ENCODE measurements around the gene CCDC188. TPM values are rescaled to one million over a fixed set of nuclear protein-coding genes. Genes with fewer than 3 reads are reported as not detected.
"Not testable (repeated sequence)": the region's sequence is repeated elsewhere in the genome, so short reads cannot be mapped to it uniquely, and the experiment has no call there.

Gene CCDC188
- total RNA-seq, 1 donor from 2014 or later: 1.1 TPM

DNA sequence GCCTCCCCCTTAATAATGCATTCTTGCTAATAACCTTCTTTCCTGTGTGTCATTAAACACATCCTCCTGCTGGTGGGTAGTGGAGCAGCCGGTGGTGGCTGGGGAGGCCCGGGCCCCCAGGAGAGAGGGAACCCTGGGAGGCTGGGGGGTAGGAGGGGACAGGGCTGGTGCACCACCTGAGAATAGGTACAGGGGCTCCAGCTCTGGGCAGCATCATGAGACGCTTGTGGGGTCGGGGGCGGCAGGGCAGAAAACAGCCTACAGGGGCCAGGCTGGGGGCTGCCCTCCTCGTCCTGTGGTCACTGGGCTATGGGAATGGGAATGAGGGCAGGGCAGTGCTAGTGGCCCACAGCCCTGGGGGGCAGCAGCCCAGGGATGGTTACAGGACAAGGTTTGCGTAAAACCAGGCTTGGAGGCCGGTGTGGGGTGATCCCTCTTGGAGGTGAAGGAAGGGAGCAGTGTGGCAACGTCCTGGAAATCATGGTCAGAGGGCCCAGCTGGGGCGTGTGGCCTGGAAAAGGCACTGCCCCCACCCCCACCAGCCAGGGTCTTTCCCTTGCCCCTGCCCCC lies 18.5 kb upstream of the CCDC188 start:
- no peak for DNase-seq

GRCh38 chr22:20167643-20168322 lies 16.9 kb upstream of the CCDC188 start:
- DNase-seq: no peak

- no peak for DNase-seq
Measured at GRCh38 chr22:20166703-20167102, 15.8 kb upstream of the CCDC188 start.

DNA sequence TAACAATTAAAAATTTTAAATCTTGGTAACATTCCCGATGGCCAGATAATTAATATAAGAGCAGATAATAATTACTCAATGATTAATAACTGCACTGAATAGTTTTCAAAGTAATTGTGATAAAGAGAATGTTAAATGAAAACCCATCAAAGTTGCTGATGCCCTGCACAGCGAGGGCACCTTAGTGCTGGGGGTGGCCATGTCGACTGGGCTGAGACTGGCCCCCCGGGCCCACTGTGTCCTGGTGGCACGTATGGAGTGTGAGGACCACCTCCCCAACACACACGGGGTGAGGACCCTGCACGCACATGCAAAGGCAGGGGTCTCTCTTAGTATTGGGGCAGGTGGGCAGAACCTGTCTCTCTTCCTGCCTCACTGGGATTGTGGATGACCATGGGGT lies 15.1 kb upstream of the CCDC188 start:
- DNase-seq: no peak

GRCh38 chr22:20165421-20165820 lies 14.6 kb upstream of the CCDC188 start:
- DNase-seq: no peak

- no peak for DNase-seq
Measured at GRCh38 chr22:20164863-20165262, 14.0 kb upstream of the CCDC188 start.

GRCh38 chr22:20160041-20160440 lies 9.2 kb upstream of the CCDC188 start:
- no peak for DNase-seq

DNA sequence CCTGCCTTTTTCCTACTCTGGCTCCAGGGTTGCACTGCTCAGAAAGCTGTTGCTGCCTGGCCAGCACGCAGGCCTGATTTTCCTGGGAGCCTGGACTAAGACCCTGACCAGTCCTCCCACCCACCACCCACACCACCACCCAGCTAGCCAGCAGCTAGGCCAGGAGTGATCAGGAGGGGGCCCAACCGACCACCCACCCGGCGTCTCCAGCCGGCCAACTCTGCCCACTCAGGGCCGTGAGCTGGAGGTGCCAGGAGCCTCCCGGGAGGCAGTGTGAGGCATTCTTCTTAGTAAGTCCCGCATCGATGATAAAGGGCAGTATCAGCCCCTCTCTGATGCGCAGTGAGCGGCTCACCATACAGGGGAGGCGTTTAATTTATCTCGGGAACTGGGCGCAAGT lies 8.7 kb upstream of the CCDC188 start:
- DNase-seq: not testable (repeated sequence)

DNA sequence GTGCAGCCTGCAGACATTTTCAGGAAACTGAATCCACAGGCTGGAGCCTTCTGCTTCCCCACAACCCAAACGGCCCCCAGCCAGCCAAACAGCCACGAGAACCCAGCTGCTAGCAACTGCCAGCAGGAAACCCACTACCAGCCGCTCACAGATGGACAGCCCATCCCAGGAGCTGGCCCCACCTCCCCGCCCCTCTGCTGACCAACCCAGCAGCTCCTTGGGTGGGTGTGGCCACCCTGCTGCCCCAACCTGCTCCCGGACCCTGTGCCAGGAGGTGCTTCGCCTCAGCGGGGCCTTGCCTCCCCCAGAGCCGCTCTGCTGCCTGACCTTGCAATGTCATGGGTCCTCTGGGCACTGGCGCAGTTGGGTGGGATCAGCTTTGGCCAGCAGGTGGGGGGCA lies 8.2 kb upstream of the CCDC188 start:
- DNase-seq: peak; percentile 83

DNA sequence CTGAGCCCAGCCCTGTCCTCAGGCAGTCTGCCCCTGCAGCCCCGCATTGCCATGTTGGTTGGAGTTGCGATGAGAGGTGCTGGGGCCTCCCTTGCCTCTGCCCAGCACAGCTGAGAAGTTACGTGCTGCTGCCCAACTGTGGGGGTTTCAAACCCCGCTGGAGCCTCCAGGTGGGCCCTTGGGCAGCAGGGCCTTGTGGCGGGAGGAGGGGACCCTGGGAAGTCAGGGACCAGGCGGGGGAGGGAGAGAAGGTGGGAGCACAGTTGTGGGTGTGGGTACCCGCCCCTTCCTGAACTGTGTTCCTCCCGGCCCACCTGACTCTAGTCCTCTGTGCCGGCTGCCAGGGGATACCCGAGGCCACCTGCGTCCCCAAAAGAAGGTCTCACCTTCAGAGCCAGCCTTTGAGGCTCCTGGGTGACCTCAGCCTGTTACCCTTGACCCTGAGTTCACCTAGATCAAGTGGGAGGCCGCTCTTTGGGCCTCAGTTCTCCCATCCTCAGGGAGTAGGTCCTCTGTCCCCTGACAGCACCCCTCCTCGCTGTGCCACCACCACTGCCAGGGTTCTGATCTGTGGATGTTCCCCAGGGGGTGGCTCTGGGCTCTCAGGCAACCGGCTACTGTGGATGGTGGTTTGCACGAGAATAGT lies 7.7 kb upstream of the CCDC188 start:
- DNase-seq: no peak

DNA sequence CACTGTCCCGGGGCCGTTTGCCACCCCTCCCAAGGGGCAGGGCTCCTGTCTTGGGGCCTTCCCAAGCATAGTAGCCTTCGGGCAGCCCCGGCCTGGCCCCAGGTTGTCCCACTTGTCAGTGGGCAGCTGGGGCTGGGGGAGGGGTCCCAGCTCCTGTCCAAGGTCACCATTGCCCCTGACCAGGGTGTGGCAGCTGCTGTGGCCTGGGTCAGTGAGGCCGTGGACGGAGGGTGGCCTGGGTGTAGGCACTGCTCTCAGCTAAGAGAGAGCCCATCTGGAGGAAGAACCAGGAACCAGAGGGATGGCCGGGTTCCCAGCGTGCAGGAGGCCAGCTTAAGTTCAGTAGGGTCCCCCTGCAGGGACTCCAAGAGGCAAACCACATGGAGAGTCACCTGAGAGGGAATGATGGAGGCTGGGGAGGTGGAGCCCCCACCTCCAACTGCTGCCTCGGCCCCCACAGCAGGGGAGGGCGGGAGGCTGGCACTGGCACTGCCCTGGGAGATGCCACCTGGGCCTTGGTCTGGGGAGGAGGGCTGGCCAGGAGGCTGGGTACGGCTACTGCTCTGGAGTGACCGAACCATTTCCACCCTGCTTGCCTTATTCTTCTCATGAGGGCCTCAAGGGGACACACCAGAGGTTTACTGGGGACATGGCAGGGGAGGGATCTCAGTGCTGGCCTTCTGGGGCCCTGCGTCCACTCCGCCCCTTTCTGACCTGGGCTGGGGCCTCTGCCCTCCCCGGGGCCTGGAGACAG lies 6.8 kb upstream of the CCDC188 start:
- no peak for DNase-seq

DNA sequence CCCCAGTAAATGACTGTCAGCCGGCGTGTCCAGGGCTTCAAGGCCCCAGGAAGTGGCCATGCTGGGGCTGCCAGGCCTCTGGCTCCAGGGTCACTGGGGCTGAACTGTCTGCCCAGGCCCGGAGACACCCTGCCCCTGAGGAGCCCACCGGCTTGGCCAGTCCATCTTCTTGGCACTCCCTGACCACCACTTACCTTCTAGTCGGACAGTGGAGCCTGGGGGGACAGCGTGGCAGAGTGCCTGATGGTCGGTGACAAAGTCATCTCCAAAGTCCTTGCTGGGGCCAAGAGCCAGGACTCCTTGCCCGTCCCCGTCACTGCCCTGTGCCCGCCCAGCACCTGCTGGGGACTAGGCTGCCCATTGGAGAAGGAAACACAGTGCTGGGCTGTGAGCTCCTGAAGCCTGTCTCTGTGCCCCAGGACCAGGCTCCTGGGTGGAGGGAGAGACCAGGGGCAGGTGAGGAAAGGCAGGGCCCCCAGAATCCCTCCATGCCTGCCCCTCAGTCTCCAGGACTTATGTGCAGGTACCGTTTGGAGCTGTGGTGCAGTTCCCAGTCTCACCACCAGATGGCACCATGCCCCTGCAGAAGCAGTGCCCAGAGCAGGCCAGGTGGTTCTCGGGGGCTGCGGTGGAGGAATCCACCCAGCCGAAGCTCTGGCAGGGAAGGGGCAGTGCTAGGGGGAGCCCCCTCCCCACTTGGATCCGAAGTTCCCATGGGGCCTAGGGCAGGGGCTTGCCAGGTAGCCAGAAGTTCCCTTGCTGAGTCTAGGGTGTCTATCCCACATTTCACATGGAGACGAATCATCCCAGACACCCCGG lies 6.0 kb upstream of the CCDC188 start:
- peak; percentile 92 for DNase-seq

DNA sequence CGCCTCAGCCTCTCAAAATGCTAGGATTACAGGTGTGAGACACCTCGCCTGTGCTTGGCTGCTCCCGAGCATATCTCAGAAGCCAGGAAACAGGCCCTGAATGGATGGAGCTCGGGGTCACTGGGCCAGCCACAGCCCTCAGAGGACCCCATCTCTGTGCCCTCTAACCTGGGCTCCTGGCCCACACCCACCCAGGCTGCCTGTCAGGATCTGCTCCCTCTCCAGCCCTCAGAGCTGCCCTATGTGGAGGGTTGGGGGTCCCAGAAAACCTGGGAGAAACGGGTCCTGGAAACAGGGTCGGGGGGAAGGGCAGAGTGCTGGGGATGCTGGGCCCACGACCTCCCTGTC lies 5.2 kb upstream of the CCDC188 start:
- no peak for DNase-seq

DNA sequence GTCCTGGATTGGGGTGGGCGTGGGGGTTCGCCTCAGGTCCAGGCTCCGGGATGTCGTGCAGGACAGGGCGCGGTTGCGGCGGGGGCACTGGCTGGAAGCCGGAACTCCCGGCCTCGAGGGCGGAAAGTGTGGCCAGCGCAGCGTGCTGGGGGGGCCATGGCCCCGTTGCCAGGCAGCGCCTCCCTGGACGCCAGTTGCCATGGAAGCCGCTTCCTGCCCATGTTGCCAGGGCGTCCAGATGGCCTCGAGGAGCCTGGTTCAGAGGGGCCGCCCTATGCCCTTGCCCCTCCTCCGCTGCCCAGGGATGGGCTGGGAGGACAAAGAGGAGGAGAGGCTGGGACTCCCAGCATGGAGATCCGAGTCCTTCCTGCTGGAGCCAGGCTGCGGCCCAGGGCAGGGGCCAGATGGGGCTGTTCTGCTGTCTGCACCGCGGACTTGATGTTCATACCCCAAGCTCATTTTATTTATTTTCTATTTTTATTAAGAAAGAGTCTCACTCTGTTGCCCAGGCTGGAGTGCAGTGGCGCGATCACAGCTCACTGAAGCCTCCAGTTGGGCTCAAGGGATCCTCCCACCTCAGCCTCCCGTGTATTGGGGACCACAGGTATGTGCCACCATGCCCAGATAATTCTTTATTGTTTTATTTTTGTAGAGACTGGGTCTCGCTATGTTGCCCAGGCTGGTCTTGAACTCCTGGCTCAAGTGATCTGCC lies 4.6 kb upstream of the CCDC188 start:
- DNase-seq: peak; percentile 54

GRCh38 chr22:20154602-20155187 lies 3.8 kb upstream of the CCDC188 start:
- no peak for DNase-seq

DNA sequence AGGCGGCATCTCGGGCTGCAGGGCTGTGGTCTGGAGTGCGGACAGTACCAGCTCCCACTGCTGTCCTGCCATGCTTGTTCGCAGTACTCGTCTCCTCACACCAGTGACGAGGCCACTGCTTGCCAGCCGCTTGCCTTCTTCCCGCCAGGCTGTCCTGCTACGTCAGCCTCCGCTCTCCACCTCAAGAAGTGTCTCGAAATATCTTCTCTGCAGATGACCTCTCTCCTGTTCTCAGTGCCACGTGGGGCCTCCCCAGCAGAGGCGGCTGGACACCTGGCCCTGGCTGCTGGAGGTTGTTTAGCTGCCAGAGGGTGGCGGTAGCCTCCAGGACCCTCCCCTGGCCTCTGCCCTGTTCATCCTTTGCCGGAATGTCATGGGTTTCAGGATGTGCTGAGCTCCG lies 3.1 kb upstream of the CCDC188 start:
- no peak for DNase-seq

- no peak for DNase-seq
Measured at GRCh38 chr22:20152464-20152890, 1.6 kb upstream of the CCDC188 start.

DNA sequence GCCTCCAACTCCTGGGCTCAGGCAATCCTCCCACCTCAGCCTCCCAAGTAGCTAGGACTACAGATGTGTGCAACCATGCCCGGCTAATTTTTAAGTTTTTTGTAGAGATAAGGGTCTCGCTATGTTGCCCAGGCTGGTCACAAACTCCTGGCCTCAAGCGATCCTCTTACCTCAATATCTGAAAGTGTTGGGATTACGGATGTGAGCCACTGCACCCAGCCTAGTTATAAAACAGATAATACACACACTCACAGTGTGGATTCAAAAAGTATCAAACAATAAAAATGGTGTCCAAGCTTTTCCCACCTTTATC lies 377 bp upstream of the CCDC188 start:
- DNase-seq: no peak

DNA sequence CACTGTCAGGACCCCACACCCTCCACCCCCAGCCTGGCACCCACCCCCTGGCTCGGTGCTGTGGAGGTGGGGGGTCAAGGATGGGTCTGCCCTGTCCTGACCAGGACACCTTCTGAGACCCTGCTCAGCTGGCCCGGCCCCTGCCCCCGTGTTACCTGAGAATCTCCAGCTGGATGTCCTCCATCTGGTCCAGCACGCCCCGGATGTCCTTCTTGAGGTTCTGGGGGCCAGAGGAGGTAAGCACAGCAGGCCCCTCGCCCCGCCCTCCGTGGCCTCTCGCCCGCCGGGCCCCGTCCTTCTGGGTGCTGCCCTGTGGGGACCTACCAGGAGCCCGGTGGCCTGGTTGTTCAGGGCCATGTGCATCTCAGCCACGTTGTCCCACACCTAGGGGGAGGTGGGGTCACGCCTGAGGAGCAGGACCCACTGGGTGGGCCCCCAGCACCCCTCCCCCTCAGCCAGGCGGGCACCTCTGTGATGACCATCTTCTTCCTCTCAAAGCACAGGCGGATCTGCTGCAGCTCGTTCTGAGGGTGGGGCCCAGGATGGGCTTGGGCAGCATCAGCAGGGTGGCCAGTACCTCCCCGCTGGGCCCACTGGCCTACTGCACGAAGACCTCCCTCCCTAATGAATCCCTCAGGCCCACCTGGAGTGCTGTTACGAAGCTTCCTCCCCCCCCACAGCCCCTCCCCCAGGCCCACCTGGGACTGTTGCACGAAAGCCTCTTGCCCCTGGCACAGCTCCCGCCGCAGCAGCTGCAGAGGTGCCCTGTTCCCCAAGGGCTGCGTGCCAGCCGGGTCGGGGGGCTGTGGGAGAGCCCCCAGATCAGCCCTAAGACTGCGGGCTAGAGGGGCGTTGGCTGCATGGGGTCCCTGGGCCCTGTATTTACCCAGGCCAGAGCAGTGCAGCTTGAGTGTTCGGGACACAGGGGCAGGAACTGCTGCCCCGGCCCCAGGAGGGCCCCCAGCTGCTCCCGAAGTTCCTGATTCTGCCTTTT lies 1.3 kb downstream of the CCDC188 start:
- DNase-seq: no peak

- no peak for DNase-seq
Measured at GRCh38 chr22:20148414-20148813, 2.4 kb downstream of the CCDC188 start.

Data from tongue (tissue), 2 donors.